Sciatic nerve (tissue), 2 donors: Measurements from ENCODE around the gene NIF3L1. TPM values are rescaled to one million over a fixed set of nuclear protein-coding genes. Genes with fewer than 3 reads are reported as not detected.

ENCODE experiments used
- ATAC-seq: fragments of 200-7000 bp; cut with Tn5 transposase; one replicate; pipeline ENCODE4 v1.9.1; 2020; ENCODE audit warnings: mild to moderate bottlenecking, moderate library complexity
- DNase-seq: peaks from one replicate; pipeline ENCODE4 v3.0.0-alpha.2; 2020; ENCODE audit warnings: low spot score
- intact Hi-C: fragments of 100-400 bp; cut with DNase I; formaldehyde crosslinking; loops from one replicate; pipeline ENCODE4 v1.14.2; 2022
- total RNA-seq: library from RNA; stranded (reverse); fragmentation: NEBNext Ultra II Directional; extraction: Animal tissue kit (Norgen Biotek cat#: 25700); gene quantifications from one replicate; pipeline ENCODE4 v1.2.1, GENCODE V29; 2021
- donor health status: DM: no; HTN: no; CAD: no.
- donor health status: DM: no; HTN: no; CAD: no.

The NIF3L1 gene, protein sequence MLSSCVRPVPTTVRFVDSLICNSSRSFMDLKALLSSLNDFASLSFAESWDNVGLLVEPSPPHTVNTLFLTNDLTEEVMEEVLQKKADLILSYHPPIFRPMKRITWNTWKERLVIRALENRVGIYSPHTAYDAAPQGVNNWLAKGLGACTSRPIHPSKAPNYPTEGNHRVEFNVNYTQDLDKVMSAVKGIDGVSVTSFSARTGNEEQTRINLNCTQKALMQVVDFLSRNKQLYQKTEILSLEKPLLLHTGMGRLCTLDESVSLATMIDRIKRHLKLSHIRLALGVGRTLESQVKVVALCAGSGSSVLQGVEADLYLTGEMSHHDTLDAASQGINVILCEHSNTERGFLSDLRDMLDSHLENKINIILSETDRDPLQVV
- 19.9 TPM for total RNA-seq

DNA sequence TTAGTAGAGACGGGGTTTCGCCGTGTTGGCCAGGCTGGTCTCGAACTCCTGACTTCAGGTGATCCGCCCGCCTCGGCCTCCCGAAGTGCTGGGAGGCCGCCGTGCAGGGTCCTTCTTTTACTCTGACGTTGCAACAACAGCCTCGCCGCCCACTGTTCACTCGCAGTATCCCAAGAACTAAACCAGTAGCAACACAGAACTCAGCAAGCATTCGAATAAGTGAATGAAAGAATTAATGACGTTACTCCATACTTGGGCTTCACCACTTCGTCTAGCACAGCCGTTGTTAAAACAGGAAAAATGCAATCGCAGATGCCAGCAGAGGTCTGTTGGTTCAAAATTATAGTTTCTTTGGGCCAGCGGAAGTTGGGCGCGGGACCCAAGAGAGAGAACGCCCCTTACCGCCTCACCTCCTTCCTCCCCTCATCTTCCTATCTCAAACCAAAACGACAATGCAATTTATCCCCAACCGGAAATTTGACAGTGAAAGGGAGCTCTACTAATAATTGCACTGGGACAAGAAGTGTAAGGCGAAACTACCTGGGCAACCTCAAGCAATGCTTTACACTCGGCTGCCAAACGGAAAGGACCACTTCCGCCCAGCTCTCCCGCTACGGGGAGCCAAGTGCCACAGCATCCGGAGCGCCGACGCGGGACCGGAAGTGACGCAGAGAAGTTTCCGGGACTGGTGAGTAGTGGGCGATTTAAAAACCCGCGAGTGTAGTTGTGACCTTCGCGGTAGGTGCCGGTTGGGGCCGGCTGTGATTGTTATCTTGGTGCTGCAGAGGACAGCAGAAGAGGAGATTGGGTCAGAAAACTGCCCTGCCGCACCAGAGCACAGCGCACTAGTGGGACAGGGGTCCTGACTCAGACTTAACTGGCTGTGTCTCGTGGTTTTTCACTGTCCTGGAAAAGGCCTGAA, at the start of gene NIF3L1, which contains the start of gene PPIL3:
NIF3L1 (plus strand) TSS at position 668 of the 922 bp plus-strand sequence. CDS start 2,573 bp downstream, outside the sequence.
PPIL3 (minus strand) TSS at position 374 of the 922 bp plus-strand sequence. CDS start 1,462 bp downstream, outside the sequence.
- ATAC-seq = peak; percentile 98
- DNase-seq = peak; percentile 97
- intact Hi-C loops = no loop called here

GRCh38 chr2:200839513-200839912, 49.7 kb upstream of the NIF3L1 start:
- DNase-seq (no peak), ATAC-seq (no peak)
- intact Hi-C loops = no loop called here

DNA sequence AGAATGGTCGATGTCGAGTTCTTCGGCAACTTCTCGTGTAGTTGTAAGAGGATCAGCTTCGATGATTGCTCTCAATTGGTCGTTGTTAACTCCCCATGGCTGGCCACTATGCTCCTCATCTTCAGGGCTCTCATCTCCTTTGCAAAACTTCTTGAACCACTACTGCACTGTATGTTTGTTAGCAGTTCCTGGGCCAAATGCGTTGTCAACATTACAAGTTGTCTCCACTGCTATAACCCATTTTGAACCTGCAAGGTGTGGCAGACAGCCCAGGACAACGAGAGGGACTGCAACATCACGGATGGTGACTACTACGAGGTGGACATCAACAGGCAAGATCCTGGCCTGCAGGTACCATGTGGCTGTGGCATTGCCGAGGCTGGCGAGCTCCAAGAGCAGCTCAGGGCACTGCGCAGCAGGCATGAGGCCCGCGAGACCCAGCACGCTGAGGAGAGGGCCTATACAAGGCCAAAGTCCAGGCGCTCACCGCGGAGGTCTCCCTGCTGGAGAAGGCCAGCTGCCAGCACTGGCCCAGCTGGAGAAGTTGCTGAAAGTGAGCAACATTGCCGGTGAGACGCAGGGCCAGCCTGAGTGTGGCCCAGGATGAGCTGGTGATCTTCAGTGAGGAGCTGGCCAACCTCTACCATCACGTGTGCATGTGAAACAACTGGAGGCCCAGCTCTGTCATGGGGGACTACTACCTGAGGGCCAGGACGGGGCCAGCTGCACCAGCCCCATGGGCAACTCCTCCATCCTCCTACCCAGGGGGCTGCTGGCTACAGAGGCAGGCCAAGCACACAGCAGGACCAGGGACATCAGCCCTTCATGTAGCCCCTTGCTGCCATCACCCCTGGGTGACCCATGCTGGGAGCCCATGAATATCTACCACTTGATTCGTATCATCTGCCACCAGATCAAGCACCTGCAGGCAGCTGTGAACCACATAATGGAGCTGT, 44.9 kb upstream of the NIF3L1 start:
- intact Hi-C loops = no loop called here
- ATAC-seq = peak; percentile 15
- DNase-seq = no peak

DNA sequence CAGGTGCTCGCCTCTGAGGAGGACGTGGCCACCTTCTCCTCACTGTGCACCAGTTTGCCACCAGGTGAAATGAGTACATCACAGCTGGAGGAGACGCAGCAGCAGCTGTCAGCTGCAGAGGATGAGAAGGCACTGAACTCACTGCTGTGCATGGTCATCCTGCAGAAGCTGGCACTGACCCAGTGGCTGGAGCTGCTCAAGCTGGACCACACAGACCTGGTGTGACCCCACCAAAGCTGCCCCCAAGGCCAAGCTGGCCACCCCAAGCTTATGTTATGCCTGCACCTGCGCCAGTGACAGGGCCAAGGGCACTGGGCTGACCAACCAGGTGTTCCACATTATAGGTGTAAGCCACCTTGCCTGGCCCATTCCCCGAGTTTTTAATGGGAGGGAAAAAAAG, 44.0 kb upstream of the NIF3L1 start:
- DNase-seq = no peak
- intact Hi-C loops = no loop called here
- peak; percentile 12 for ATAC-seq

DNA sequence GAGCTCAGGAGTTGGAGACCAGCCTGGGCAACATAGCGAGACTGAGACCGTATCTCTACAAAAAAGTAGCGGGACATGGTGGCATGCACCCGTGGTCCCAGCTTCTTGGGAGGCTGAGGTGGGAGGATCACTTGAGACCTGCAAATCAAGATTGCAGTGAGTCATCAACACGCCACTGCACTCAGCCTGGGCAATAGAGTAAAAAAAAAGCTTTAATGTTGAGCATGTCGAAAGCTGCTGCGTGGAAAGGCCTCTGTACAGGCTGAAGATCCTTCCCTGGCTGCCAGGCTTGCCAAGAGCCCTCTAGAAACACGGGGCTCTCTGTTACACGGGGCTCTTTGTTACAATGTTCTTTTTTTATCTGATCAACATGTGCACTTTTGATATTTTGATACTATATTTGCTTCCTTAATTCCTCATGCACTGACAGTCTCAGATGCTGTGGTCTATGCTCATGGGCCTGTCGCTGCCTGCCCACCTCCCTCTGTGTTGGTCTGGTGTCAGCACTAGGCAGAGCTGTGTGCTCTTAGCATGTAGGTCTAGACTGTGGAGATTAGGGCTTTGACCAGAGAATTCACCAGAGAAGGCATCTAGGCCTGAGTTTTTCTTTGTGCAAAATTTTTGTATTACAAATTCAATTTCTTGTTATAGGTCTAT, 43.4 kb upstream of the NIF3L1 start:
- ATAC-seq = no peak
- no peak for DNase-seq
- intact Hi-C loops = no loop called here

DNA sequence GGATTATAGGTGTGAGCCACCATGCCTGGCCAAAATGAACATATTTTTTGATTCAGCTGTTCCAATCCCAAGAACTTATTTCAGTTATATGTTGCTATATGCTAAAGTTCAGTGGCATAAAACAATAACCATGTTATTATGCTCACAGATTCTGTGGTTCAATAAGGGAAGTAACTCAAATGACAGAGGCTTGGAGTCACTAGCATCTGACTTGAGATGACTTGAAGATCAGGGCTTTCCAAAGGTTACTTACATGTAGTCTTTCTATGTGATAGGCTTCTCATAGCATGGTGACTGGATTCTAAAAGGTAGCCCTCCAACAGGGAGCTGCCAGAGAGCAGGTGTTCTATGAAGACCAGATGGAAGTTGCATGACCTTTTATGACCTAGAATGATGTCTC, 41.9 kb upstream of the NIF3L1 start:
- no peak for DNase-seq
- intact Hi-C loops = no loop called here
- ATAC-seq = no peak

- ATAC-seq (no peak), DNase-seq (no peak)
- intact Hi-C loops = no loop called here
Observed at GRCh38 chr2:200847939-200848338, 41.2 kb upstream of the NIF3L1 start.

GRCh38 chr2:200850512-200851256, 38.5 kb upstream of the NIF3L1 start:
- ATAC-seq = no peak
- intact Hi-C loops = no loop called here
- DNase-seq = no peak

- DNase-seq = no peak
- ATAC-seq = peak; percentile 11
- intact Hi-C loops = no loop called here
Observed at GRCh38 chr2:200851398-200852248, 37.5 kb upstream of the NIF3L1 start.

GRCh38 chr2:200852605-200853004, 36.6 kb upstream of the NIF3L1 start:
- DNase-seq = no peak
- intact Hi-C loops = no loop called here
- ATAC-seq = no peak

- no peak for DNase-seq
- no peak for ATAC-seq
- intact Hi-C loops = no loop called here
Observed at GRCh38 chr2:200856806-200857205, 32.4 kb upstream of the NIF3L1 start.

GRCh38 chr2:200860092-200860795, 28.9 kb upstream of the NIF3L1 start:
- no peak for DNase-seq
- intact Hi-C loops = no loop called here
- peak; percentile 5 for ATAC-seq

- intact Hi-C loops = no loop called here
- no peak for DNase-seq
- no peak for ATAC-seq
Observed at GRCh38 chr2:200861617-200862155, 27.5 kb upstream of the NIF3L1 start.

GRCh38 chr2:200862532-200863000, 26.6 kb upstream of the NIF3L1 start:
- DNase-seq (no peak), ATAC-seq (peak; percentile 11)
- intact Hi-C loops = no loop called here

GRCh38 chr2:200863782-200864175, 25.4 kb upstream of the NIF3L1 start:
- no peak for DNase-seq
- ATAC-seq = peak; percentile 3
- intact Hi-C loops = no loop called here
